ENCODE measurements around the gene TMEM184B.

TMEM184B gene

DNA sequence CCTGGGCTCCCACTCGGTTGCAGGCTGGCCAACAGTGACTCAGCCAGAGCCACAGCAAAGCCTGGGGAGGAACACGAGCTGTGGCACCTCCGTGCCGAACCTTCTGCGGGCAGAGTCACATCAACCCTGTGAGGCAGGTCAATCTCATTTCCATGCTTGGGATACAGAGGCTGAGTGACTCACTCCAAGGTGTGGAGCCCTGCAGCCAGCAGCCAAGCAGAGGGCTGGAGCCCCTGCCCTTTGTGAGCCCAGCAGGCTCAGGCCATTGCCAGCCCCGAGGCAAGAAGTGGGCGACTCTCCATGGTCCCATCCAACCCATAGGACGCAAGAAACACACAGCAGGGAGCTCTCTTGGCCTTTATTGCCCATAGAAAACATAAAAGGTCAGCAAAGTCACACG is 23.1 kb upstream of the TMEM184B start:
- no peak for TF ChIP-seq EZH2phosphoT487 (IDR thresholded peaks at IDR 0.05; ENCODE audit: borderline replicate concordance)
- TF ChIP-seq, protein P1, sequence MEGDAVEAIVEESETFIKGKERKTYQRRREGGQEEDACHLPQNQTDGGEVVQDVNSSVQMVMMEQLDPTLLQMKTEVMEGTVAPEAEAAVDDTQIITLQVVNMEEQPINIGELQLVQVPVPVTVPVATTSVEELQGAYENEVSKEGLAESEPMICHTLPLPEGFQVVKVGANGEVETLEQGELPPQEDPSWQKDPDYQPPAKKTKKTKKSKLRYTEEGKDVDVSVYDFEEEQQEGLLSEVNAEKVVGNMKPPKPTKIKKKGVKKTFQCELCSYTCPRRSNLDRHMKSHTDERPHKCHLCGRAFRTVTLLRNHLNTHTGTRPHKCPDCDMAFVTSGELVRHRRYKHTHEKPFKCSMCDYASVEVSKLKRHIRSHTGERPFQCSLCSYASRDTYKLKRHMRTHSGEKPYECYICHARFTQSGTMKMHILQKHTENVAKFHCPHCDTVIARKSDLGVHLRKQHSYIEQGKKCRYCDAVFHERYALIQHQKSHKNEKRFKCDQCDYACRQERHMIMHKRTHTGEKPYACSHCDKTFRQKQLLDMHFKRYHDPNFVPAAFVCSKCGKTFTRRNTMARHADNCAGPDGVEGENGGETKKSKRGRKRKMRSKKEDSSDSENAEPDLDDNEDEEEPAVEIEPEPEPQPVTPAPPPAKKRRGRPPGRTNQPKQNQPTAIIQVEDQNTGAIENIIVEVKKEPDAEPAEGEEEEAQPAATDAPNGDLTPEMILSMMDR (conservative IDR thresholded peaks at IDR 0.05; ENCODE audit: low read length) = no peak

GRCh38 chr22:38295339-38295738 is 22.5 kb upstream of the TMEM184B start:
- Histone ChIP-seq H3K36me3 (ENCODE audit: insufficient read depth, low read length) (peaks cover 88% of the 10 kb centered on the region; the same call in 1 of the 2 replicates), H3K4me1 (ENCODE audit: insufficient read depth, low read length, poor library complexity, severe bottlenecking) (no peaks in the 10 kb centered on the region), H3K27me3 (ENCODE audit: insufficient read depth, low read length, poor library complexity, severe bottlenecking) (no peaks in the 10 kb centered on the region), H3K9me2 (replicated peaks; ENCODE audit: low read depth, low read length) (no peaks in the 10 kb centered on the region), H4K20me1 (ENCODE audit: insufficient read depth, low read length, poor library complexity, severe bottlenecking) (no peaks in the 10 kb centered on the region), H3K9me3 (ENCODE audit: insufficient read depth, low read depth, low read length) (no peaks in the 10 kb centered on the region), H3F3A (ENCODE audit: low read depth) (no peaks in the 10 kb centered on the region), H2AFZ (ENCODE audit: low read length) (no peak overlapping the region), H3K4me2 (ENCODE audit: low read depth, low read length, poor library complexity, severe bottlenecking) (no peak overlapping the region), H3K9ac (ENCODE audit: low read depth, low read length, poor library complexity, severe bottlenecking) (no peak overlapping the region), H3K79me2 (ENCODE audit: insufficient read depth, low read length) (no peaks in the 10 kb centered on the region), H3K4me3 (ENCODE audit: low read length, poor library complexity, severe bottlenecking) (no peak overlapping the region)
- TF ChIP-seq EZH2phosphoT487 (IDR thresholded peaks at IDR 0.05; ENCODE audit: borderline replicate concordance) = no peak
- TF ChIP-seq, protein P1 (conservative IDR thresholded peaks at IDR 0.05; ENCODE audit: low read length) = no peak

More for the DNA sequence above, 23.1 kb upstream of the TMEM184B start:
- H3K79me2 ChIP-seq (ENCODE audit: insufficient read depth, low read length) = no peaks in the 10 kb centered on the region
- H3K4me3 ChIP-seq (ENCODE audit: low read length, poor library complexity, severe bottlenecking) = no peak overlapping the region
- H3K4me1 ChIP-seq (ENCODE audit: insufficient read depth, low read length, poor library complexity, severe bottlenecking) = no peaks in the 10 kb centered on the region
- H2AFZ ChIP-seq (ENCODE audit: low read length) = no peak overlapping the region
- H3K27me3 ChIP-seq (ENCODE audit: insufficient read depth, low read length, poor library complexity, severe bottlenecking) = no peaks in the 10 kb centered on the region
- H3F3A ChIP-seq (ENCODE audit: low read depth) = no peaks in the 10 kb centered on the region
- H3K9ac ChIP-seq (ENCODE audit: low read depth, low read length, poor library complexity, severe bottlenecking) = no peak overlapping the region
- no peak overlapping the region for H3K4me2 ChIP-seq (ENCODE audit: low read depth, low read length, poor library complexity, severe bottlenecking)
- H3K36me3 ChIP-seq (ENCODE audit: insufficient read depth, low read length) = peaks cover 93% of the 10 kb centered on the region; the same call in 1 of the 2 replicates
- H3K9me3 ChIP-seq (ENCODE audit: insufficient read depth, low read depth, low read length) = no peaks in the 10 kb centered on the region
- no peaks in the 10 kb centered on the region for H3K9me2 ChIP-seq (replicated peaks; ENCODE audit: low read depth, low read length)
- H4K20me1 ChIP-seq (ENCODE audit: insufficient read depth, low read length, poor library complexity, severe bottlenecking) = no peaks in the 10 kb centered on the region

DNA sequence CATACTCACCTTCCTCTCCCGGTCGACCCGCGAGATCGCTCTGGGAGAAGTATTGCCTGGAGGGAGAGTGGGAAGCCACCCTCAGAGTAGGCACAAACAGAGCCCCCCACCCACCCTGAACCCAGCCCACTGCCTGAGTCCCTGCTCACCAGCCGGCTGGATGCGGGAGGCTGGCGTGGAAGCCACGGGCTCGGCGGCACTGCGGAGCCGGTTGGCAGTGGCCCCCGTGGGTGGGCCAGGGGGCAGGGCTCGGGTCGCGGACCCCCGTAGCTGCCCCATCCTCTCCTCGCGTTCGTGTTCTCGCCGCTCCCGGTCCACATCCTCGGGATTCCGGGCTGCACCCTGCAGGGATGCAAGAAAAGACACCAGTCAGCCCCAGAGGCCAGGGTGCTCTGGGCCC is 21.4 kb upstream of the TMEM184B start:
- Histone ChIP-seq H3F3A (ENCODE audit: low read depth) (no peaks in the 10 kb centered on the region), H3K4me2 (ENCODE audit: low read depth, low read length, poor library complexity, severe bottlenecking) (no peak overlapping the region), H3K4me3 (ENCODE audit: low read length, poor library complexity, severe bottlenecking) (no peak overlapping the region), H3K36me3 (ENCODE audit: insufficient read depth, low read length) (peaks cover 81% of the 10 kb centered on the region; the same call in 1 of the 2 replicates), H2AFZ (ENCODE audit: low read length) (no peak overlapping the region), H3K9ac (ENCODE audit: low read depth, low read length, poor library complexity, severe bottlenecking) (no peak overlapping the region), H3K9me2 (replicated peaks; ENCODE audit: low read depth, low read length) (no peaks in the 10 kb centered on the region), H3K27me3 (ENCODE audit: insufficient read depth, low read length, poor library complexity, severe bottlenecking) (no peaks in the 10 kb centered on the region), H3K79me2 (ENCODE audit: insufficient read depth, low read length) (no peaks in the 10 kb centered on the region), H3K9me3 (ENCODE audit: insufficient read depth, low read depth, low read length) (no peaks in the 10 kb centered on the region), H3K4me1 (ENCODE audit: insufficient read depth, low read length, poor library complexity, severe bottlenecking) (no peaks in the 10 kb centered on the region), H4K20me1 (ENCODE audit: insufficient read depth, low read length, poor library complexity, severe bottlenecking) (no peaks in the 10 kb centered on the region)
- TF ChIP-seq EZH2phosphoT487 (IDR thresholded peaks at IDR 0.05; ENCODE audit: borderline replicate concordance) = no peak
- TF ChIP-seq, protein P1 (conservative IDR thresholded peaks at IDR 0.05; ENCODE audit: low read length) = no peak

Measured in Loucy (cell line).